ENCODE data around the gene INS.
"Not testable (repeated sequence)": the region's sequence is repeated elsewhere in the genome, so short reads cannot be mapped to it uniquely, and the experiment has no call there.

DNA sequence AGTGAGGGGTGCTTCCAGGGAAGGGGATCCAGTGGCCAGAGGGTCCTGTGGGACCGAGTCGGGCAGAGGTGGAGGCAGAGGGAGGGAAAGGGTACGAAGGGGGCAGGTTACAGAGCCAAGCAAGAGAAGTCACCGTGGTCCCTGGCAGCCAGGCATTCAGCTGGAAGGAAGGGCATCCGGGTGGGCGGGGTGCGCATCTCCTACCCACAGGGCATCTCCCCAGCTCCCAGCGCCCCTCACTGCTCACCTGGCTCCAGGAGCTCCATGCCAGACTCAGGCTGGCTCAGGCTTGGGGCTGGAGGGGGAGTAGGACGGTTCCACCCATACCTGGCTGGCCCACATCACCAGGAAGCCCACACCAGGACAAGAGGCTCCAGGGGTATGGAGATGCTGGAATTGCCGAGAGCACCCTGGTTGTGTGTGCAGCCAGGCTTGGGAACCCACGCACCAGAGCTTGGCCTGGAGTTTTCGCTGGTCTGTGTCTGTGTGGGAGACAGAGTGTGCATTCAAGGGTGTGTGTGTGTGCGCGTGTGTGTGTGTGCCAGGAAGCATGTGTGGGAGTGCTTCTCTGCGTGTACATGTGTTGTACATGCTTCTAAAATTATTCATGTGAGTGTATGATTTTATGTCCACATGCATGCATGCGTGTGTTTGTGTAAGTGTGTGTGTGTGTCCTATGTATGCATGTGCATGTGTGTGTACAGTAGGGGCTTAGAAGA is 17.2 kb upstream of the INS start:
- not testable (repeated sequence) for TF ChIP-seq EP300, CTCF, POLR2A, POLR2AphosphoS5 (IDR thresholded peaks at IDR 0.05)

Data from upper lobe of left lung (tissue), 4 donors.